ENCODE data around the gene ZSCAN9. TPM values are rescaled to one million over a fixed set of nuclear protein-coding genes. Genes with fewer than 3 reads are reported as not detected.

Gene ZSCAN9
- total and polyA plus RNA-seq, 9 of the 15 experiments (the other 6 are each of a cell fraction or from before 2014, with no cell fraction given) = 18.8 to 48.9 (median 28.7) TPM

DNA sequence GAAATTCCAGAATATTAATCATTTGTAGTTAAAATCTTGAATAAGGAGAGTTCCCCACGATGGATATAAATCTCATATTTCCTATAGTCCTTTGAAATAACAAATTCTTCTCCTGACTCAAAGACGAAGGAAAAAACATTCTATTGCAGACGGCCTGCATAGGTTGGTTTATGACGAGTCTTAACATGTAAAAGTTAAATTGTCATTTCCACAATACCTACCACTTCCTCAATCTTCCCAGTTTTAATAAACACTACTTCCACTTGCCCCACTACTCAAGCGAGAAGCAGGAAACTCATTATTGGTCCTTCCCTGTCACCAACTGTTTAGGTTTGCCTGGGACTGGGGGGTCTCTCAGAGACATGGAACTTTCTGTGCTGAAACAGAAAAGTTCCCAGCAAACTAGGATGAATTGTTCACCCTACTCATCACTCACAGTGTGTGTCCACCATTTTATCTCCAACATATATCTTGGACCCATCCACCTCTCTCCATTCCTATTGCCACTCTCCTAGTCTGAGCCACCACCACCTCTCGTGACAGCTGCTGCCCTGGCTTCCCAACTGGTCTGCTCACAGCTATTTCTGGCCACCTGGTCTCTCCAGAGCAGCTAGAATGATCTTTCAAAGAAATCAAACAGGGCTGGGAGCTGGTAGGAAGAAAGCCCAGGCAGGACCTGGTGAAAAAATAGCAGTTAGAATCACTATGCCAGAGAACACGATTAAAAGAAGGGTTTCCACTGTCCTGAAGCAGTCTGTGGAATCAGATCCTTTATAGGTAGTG lies 15.1 kb upstream of the ZSCAN9 start:
- WGBS (ENCODE audit: insufficient coverage, low coverage, missing lambda C conversion rate) = 65% methylated on average over 7 of the region's 7 CpGs
- ATAC-seq = peak; percentile 4; the same call in 1 of the 3 replicates
- TF ChIP-seq NCOA6 (IDR thresholded peaks at IDR 0.05) (no peak), STAT5B (CRISPR knock-in tag; IDR thresholded peaks at IDR 0.05) (no peak), CXXC5 (CRISPR knock-in tag; IDR thresholded peaks at IDR 0.05) (no peak), NFIC (IDR thresholded peaks at IDR 0.05) (no peak), LARP7 (IDR thresholded peaks at IDR 0.05) (no peak), JUND (IDR thresholded peaks at IDR 0.05; ENCODE audit: borderline replicate concordance, low read depth, low read length) (no peak), JUND (tag; IDR thresholded peaks at IDR 0.05; ENCODE audit: borderline replicate concordance, low read depth, low read length) (no peak), CBX2 (IDR thresholded peaks at IDR 0.05; ENCODE audit: insufficient read depth, low read length, poor library complexity, severe bottlenecking) (no peak), ESRRB (CRISPR knock-in tag; IDR thresholded peaks at IDR 0.05; ENCODE audit: borderline replicate concordance) (no peak), ZNF41 (CRISPR knock-in tag; conservative IDR thresholded peaks at IDR 0.05) (no peak), SPI1 (IDR thresholded peaks at IDR 0.05; ENCODE audit: borderline replicate concordance, low read depth, low read length) (peak; percentile 73)
- TF ChIP-seq, protein P1, sequence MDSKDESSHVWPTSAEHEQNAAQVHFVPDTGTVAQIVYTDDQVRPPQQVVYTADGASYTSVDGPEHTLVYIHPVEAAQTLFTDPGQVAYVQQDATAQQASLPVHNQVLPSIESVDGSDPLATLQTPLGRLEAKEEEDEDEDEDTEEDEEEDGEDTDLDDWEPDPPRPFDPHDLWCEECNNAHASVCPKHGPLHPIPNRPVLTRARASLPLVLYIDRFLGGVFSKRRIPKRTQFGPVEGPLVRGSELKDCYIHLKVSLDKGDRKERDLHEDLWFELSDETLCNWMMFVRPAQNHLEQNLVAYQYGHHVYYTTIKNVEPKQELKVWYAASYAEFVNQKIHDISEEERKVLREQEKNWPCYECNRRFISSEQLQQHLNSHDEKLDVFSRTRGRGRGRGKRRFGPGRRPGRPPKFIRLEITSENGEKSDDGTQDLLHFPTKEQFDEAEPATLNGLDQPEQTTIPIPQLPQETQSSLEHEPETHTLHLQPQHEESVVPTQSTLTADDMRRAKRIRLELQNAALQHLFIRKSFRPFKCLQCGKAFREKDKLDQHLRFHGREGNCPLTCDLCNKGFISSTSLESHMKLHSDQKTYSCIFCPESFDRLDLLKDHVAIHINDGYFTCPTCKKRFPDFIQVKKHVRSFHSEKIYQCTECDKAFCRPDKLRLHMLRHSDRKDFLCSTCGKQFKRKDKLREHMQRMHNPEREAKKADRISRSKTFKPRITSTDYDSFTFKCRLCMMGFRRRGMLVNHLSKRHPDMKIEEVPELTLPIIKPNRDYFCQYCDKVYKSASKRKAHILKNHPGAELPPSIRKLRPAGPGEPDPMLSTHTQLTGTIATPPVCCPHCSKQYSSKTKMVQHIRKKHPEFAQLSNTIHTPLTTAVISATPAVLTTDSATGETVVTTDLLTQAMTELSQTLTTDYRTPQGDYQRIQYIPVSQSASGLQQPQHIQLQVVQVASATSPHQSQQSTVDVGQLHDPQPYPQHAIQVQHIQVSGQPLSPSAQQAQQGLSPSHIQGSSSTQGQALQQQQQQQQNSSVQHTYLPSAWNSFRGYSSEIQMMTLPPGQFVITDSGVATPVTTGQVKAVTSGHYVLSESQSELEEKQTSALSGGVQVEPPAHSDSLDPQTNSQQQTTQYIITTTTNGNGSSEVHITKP (IDR thresholded peaks at IDR 0.05; ENCODE audit: partially characterized antibody) = peak; percentile 19
- TF ChIP-seq, protein P2, sequence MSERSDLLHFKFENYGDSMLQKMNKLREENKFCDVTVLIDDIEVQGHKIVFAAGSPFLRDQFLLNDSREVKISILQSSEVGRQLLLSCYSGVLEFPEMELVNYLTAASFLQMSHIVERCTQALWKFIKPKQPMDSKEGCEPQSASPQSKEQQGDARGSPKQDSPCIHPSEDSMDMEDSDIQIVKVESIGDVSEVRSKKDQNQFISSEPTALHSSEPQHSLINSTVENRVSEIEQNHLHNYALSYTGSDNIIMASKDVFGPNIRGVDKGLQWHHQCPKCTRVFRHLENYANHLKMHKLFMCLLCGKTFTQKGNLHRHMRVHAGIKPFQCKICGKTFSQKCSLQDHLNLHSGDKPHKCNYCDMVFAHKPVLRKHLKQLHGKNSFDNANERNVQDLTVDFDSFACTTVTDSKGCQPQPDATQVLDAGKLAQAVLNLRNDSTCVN (CRISPR knock-in tag; IDR thresholded peaks at IDR 0.05) = no peak
- TF ChIP-seq, protein P3, sequence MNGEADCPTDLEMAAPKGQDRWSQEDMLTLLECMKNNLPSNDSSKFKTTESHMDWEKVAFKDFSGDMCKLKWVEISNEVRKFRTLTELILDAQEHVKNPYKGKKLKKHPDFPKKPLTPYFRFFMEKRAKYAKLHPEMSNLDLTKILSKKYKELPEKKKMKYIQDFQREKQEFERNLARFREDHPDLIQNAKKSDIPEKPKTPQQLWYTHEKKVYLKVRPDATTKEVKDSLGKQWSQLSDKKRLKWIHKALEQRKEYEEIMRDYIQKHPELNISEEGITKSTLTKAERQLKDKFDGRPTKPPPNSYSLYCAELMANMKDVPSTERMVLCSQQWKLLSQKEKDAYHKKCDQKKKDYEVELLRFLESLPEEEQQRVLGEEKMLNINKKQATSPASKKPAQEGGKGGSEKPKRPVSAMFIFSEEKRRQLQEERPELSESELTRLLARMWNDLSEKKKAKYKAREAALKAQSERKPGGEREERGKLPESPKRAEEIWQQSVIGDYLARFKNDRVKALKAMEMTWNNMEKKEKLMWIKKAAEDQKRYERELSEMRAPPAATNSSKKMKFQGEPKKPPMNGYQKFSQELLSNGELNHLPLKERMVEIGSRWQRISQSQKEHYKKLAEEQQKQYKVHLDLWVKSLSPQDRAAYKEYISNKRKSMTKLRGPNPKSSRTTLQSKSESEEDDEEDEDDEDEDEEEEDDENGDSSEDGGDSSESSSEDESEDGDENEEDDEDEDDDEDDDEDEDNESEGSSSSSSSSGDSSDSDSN (IDR thresholded peaks at IDR 0.05; ENCODE audit: borderline replicate concordance in 1 of 2, low read depth in 2 of 2, low read length in 2 of 2) = peak in 1 of 2 experiments; percentile 22; a peak in 1 of 4 replicates

More for the DNA sequence above, 15.1 kb upstream of the ZSCAN9 start:
- POLR2A ChIA-PET = interaction anchor here (1.5 to 2.3 kb wide), 2 partner anchors 9 to 11 kb away, joined by 4 to 19 read pairs; no protein-coding TSS in a partner anchor
- peak; percentile 19 for FAIRE-seq
- in situ Hi-C loops (cut with MboI) (no loop called here), intact Hi-C loops (cut with micrococcal nuclease) (loop anchor here (5.0 to 10.0 kb wide), 3 partner anchors 48 to 1045 kb away; a partner anchor contains a TSS)
- H3K36me3 ChIP-seq (ENCODE audit: control insufficient read depth, insufficient read depth, low read length) = no peaks in the 10 kb centered on the region
- H3K79me2 ChIP-seq (ENCODE audit: control insufficient read depth, insufficient read depth, low read length) = no peaks in the 10 kb centered on the region
- H4K20me1 ChIP-seq (replicated peaks; ENCODE audit: control insufficient read depth, insufficient read depth, low read length) = no peaks in the 10 kb centered on the region
- no peak for DNase-seq (ENCODE audit: extremely low read depth in 1 of 4, low spot score in 3 of 4)
- 0 out of 3 replicates have a peak overlapping the region, but pooled peaks have one; percentile 14 for H3K27ac ChIP-seq (ENCODE audit: extremely low read depth, low read depth, low read length)
- peaks cover 5% of the 10 kb centered on the region; the same call in 1 of the 2 replicates for H3K9me3 ChIP-seq (replicated peaks; ENCODE audit: control insufficient read depth, insufficient read depth, low read depth, low read length)
- H2AFZ ChIP-seq (ENCODE audit: low read depth, low read length) = peak overlapping the region; percentile 96
- no peak overlapping the region for H3K4me3 ChIP-seq
- H3K27me3 ChIP-seq (ENCODE audit: control insufficient read depth in 2 of 2, insufficient read depth in 2 of 2, low read length in 2 of 2) = no peaks in the 10 kb centered on the region
- peaks cover 9 to 10% of the 10 kb centered on the region in 2 experiments for H3K4me1 ChIP-seq (replicated peaks in 1 of 2; ENCODE audit: control insufficient read depth in 2 of 2, insufficient read depth in 2 of 2, low read length in 2 of 2)
- peak overlapping the region; percentile 28; the same call in 1 of the 2 replicates for H3K4me2 ChIP-seq (ENCODE audit: insufficient read depth, low read length)
- no peaks in the 10 kb centered on the region for H3K9me1 ChIP-seq (ENCODE audit: control insufficient read depth, insufficient read depth, low read length)
- CTCF ChIA-PET (ENCODE audit: low intra/inter-chr PET ratio) = interaction anchor here (0.6 kb wide), 1 partner anchor 135 kb away, joined by 3 read pairs; no protein-coding TSS in a partner anchor
- BruUV-seq (replicated peaks) = no TSS peak
- H3K9ac ChIP-seq (ENCODE audit: insufficient read depth in 1 of 2, low read depth in 2 of 2, low read length in 2 of 2) = peak overlapping the region in 1 of 2 experiments; percentile 9; a peak in 1 of 4 replicates

Data from K562 (cell line).